HepG2 (cell line): ENCODE results near the gene TTC6. TPM values are rescaled to one million over a fixed set of nuclear protein-coding genes. Genes with fewer than 3 reads are reported as not detected.

Source experiments
- ATF2 ChIP-seq: sonication (generic); formaldehyde crosslinking; IDR thresholded peaks from 2 replicates; pipeline ENCODE4 v1.4.0; 2020; ENCODE audit warnings: missing genetic modification reagents
- BCL3 ChIP-seq: sonication (generic); formaldehyde crosslinking; IDR thresholded peaks from 2 replicates; pipeline ENCODE4 v1.5.1; 2020; ENCODE audit warnings: mild to moderate bottlenecking, missing genetic modification reagents, moderate library complexity
- CAMTA2 ChIP-seq: sonication (generic); formaldehyde crosslinking; IDR thresholded peaks from 2 replicates; pipeline ENCODE4 v1.4.0; 2020; ENCODE audit warnings: mild to moderate bottlenecking, missing genetic modification reagents, borderline replicate concordance
- DZIP1 ChIP-seq: sonication (generic); formaldehyde crosslinking; IDR thresholded peaks from 2 replicates; pipeline ENCODE4 v1.5.0; 2020; ENCODE audit warnings: mild to moderate bottlenecking, missing genetic modification reagents
- FLYWCH1 ChIP-seq: sonication (generic); formaldehyde crosslinking; IDR thresholded peaks from 2 replicates; pipeline ENCODE4 v1.8.1; 2023; ENCODE audit warnings: mild to moderate bottlenecking, missing genetic modification reagents
- GTF3A ChIP-seq: sonication (generic); formaldehyde crosslinking; conservative IDR thresholded peaks from 2 replicates; pipeline ENCODE4 v1.4.0; 2020; ENCODE audit warnings: mild to moderate bottlenecking, missing genetic modification reagents
- HOXA7 ChIP-seq: sonication (generic); formaldehyde crosslinking; IDR thresholded peaks from 2 replicates; pipeline ENCODE4 v1.8.1; 2022; ENCODE audit warnings: mild to moderate bottlenecking, missing genetic modification reagents, moderate library complexity
- HOXA9 ChIP-seq: sonication (generic); formaldehyde crosslinking; IDR thresholded peaks from 2 replicates; pipeline ENCODE4 v1.8.1; 2022; ENCODE audit warnings: missing genetic modification reagents, mild to moderate bottlenecking, moderate library complexity, borderline replicate concordance
- KMT2B ChIP-seq: IDR thresholded peaks from 2 replicates; pipeline ENCODE4 v1.6.1; 2016; ENCODE audit warnings: missing genetic modification reagents, missing compliant biosample characterization
- MED1 ChIP-seq: sonication (generic); formaldehyde crosslinking; IDR thresholded peaks from 2 replicates; pipeline ENCODE4 v1.4.0; 2020; ENCODE audit warnings: missing genetic modification reagents
- NPAS2 ChIP-seq: sonication (generic); formaldehyde crosslinking; IDR thresholded peaks from 2 replicates; pipeline ENCODE4 v1.8.0; 2022; ENCODE audit warnings: mild to moderate bottlenecking, missing genetic modification reagents, borderline replicate concordance
- NR2F1 ChIP-seq, 2 experiments: fragments of 450-650 bp in 1 of 2; formaldehyde crosslinking in 1 of 2; IDR thresholded peaks; 2 replicates each; pipeline versions ENCODE4 v1.5.0 to v1.6.1; 2016 to 2020; ENCODE audit warnings: mild to moderate bottlenecking in 1 of 2, missing compliant biosample characterization in 1 of 2, missing genetic modification reagents in 1 of 2, moderate library complexity in 1 of 2
- PCBP1 ChIP-seq: fragments of 200-400 bp; formaldehyde crosslinking; IDR thresholded peaks from 2 replicates; pipeline ENCODE4 v1.6.1; 2017; ENCODE audit warnings: mild to moderate bottlenecking, low read depth, low read length, borderline replicate concordance
- SNAI1 ChIP-seq: sonication (generic); formaldehyde crosslinking; IDR thresholded peaks from 2 replicates; pipeline ENCODE4 v1.5.0; 2020; ENCODE audit warnings: mild to moderate bottlenecking, missing genetic modification reagents, borderline replicate concordance
- SNRNP70 ChIP-seq: fragments of 200-400 bp; formaldehyde crosslinking; IDR thresholded peaks from 2 replicates; pipeline ENCODE4 v1.6.1; 2017; ENCODE audit warnings: mild to moderate bottlenecking, low read depth, low read length, moderate library complexity
- TBP ChIP-seq: sonication (generic); formaldehyde crosslinking; IDR thresholded peaks from 2 replicates; pipeline ENCODE4 v1.5.0; 2020; ENCODE audit warnings: missing genetic modification reagents
- U2AF2 ChIP-seq: fragments of 200-400 bp; formaldehyde crosslinking; IDR thresholded peaks from 2 replicates; pipeline ENCODE4 v1.6.1; 2017; ENCODE audit warnings: low read depth, mild to moderate bottlenecking, low read length
- ZBTB1 ChIP-seq: sonication (generic); formaldehyde crosslinking; IDR thresholded peaks from 2 replicates; pipeline ENCODE4 v1.4.0; 2020; ENCODE audit warnings: missing genetic modification reagents, borderline replicate concordance
- ZFP36L2 ChIP-seq: sonication (generic); formaldehyde crosslinking; IDR thresholded peaks from 2 replicates; pipeline ENCODE4 v1.4.0; 2020; ENCODE audit warnings: missing genetic modification reagents
- ZKSCAN5 ChIP-seq: sonication (generic); formaldehyde crosslinking; IDR thresholded peaks from 2 replicates; pipeline ENCODE4 v1.5.1; 2020; ENCODE audit warnings: mild to moderate bottlenecking, missing genetic modification reagents
- ZNF274 ChIP-seq: sonication (generic); formaldehyde crosslinking; IDR thresholded peaks from 2 replicates; pipeline ENCODE4 v1.5.1; 2020; ENCODE audit warnings: mild to moderate bottlenecking, missing genetic modification reagents
- ZNF282 ChIP-seq: fragments of 450-650 bp; IDR thresholded peaks from 2 replicates; pipeline ENCODE4 v1.6.1; 2018; ENCODE audit not compliant: partially characterized antibody
- polyA plus RNA-seq, 8 experiments: library from polyadenylated mRNA; depleted of rRNA in 3 of 8; stranded (reverse) in 7 of 8; unstranded in 1 of 8; fragments of >200 nt; fragmentation: Illumina TruSeq in 4 of 8; extraction: Trizol in 4 of 8; gene quantifications; 2 replicates each; pipeline versions ENCODE4 v1.2.1 to v1.2.3, GENCODE V29; 2011 to 2016; ENCODE audit warnings: low read depth in 4 of 8, missing spikeins in 1 of 8, mixed read lengths in 1 of 8; ENCODE audit not compliant: insufficient read depth in 1 of 8
- total RNA-seq, 5 experiments: library from RNA; depleted of rRNA; stranded (reverse); fragments of >200 nt; fragmentation: Illumina TruSeq; extraction: Trizol; gene quantifications; 2 replicates each; pipeline ENCODE4 v1.2.3, GENCODE V29; 2016; ENCODE audit warnings: low read depth in 1 of 5
- TF ChIP-seq, protein P1 (sequence below): sonication (generic); formaldehyde crosslinking; IDR thresholded peaks from 2 replicates; pipeline ENCODE4 v1.8.0; 2022; ENCODE audit warnings: missing genetic modification reagents, mild to moderate bottlenecking, inconsistent platforms, borderline replicate concordance

The TTC6 gene
- total and polyA plus RNA-seq, 2 of the 13 experiments (the other 11 are each of a cell fraction or from before 2014, with no cell fraction given), result 9.3 to 27.4 TPM

DNA sequence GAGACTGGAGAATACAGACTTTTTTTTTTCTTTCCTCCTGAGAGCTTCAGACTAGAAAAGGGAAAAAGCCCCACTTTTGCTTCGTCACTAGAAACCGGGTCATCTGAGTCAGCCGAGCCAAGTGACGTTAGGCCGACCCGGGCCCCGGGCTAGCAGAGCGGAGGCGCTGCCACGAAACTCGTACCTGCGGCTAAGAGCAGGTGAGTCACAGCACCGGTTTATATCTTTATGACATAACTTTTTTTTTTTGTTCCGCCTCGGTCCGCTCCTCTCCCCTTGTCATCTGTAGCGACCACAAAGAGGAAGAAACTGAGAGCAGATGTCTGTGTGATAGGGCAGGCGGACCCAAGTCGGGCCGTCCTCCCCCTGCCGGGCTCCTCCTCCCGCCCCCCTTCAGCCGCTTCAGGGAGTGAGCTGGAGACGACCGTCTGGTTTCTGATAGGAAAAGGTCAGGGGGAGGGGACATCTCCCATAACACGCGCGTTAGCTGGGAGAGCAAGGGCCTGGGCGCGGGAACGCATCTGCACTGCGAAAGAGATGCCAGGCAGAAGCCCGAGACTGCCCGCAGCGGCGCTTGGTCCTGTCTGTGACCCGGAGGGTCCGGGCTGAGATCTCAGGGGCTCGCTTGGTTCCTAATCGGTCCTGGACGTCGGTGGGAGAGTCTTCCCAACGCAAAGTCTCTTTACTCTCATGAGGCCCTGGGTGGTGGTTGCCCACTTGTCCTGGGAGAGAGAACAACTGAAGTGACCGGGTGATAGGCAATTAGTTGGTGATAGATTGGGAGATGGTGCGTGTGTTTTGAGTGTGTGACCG, 586 bp downstream of the TTC6 start (continued):
- TF ChIP-seq SNAI1 (peak; percentile 88), PCBP1 (no peak), DZIP1 (peak; percentile 95), KMT2B (CRISPR knock-in tag) (peak; percentile 90), ZNF282 (no peak), NR2F1 (CRISPR knock-in tag; IDR thresholded peaks at IDR 0.05) (peak; percentile 31 to 55; a peak in 2 of 4 replicates), HOXA9 (no peak), SNRNP70 (no peak), ZNF274 (CRISPR knock-in tag) (peak; percentile 94), ZKSCAN5 (CRISPR knock-in tag) (no peak; the same call in 1 of the 2 replicates), HOXA7 (CRISPR knock-in tag) (no peak), MED1 (CRISPR knock-in tag) (peak; percentile 90), ATF2 (CRISPR knock-in tag) (peak; percentile 59), BCL3 (CRISPR knock-in tag) (peak; percentile 98), NPAS2 (CRISPR knock-in tag) (no peak), FLYWCH1 (CRISPR knock-in tag) (peak; percentile 74; the same call in 1 of the 2 replicates), ZFP36L2 (CRISPR knock-in tag) (no peak), CAMTA2 (CRISPR knock-in tag) (peak; percentile 88; the same call in 1 of the 2 replicates), U2AF2 (no peak), TBP (CRISPR knock-in tag) (peak; percentile 86; the same call in 1 of the 2 replicates), GTF3A (peak; percentile 60; the same call in 1 of the 2 replicates), ZBTB1 (CRISPR knock-in tag) (no peak; the same call in 1 of the 2 replicates)
- TF ChIP-seq, protein P1, sequence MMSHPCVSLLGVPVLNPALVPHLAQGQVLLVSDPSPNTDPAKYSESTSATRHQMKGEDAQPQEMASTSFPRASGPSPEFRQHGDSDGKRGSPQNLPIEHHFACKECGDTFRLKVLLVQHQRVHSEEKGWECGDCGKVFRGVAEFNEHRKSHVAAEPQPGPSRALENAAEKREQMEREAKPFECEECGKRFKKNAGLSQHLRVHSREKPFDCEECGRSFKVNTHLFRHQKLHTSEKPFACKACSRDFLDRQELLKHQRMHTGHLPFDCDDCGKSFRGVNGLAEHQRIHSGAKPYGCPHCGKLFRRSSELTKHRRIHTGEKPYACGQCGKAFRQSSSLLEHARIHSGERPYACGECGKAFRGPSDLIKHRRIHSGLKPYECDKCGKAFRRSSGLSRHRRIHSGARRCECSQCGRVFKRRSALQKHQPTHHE (CRISPR knock-in tag), result peak; percentile 91; the same call in 1 of the 2 replicates
